HCT116 (cell line): ENCODE results near the gene GNAS. TPM values are rescaled to one million over a fixed set of nuclear protein-coding genes. Genes with fewer than 3 reads are reported as not detected.

ENCODE experiments used
- ATAC-seq: fragments of 200-7000 bp; cut with Tn5 transposase; 2 replicates; pipeline ENCODE4 v1.9.1; 2020; ENCODE audit warnings: mild to moderate bottlenecking, moderate library complexity
- BruUV-seq: library from RNA; stranded (reverse); fragments of 400-500 nt; replicated peaks from 2 replicates; lab custom pipeline; 2021; lab: Mats Ljungman, UMichigan
- CTCF ChIA-PET: fragments of 300-600 bp; sonication (Branson Sonifier 250); formaldehyde crosslinking; loops from one replicate; lab custom pipeline; 2021; ENCODE audit warnings: antibody characterized with exemption; lab: Charles Lee
- POLR2A ChIA-PET: fragments of 300-600, 350-600 bp; sonication (Branson Sonifier 250); formaldehyde crosslinking; loops from one replicate; lab custom pipeline; 2021; ENCODE audit warnings: antibody characterized with exemption; lab: Charles Lee
- RAD21 ChIA-PET, 2 experiments: fragments of 300-600 bp; sonication (Branson Sonifier 250); formaldehyde crosslinking; loops; one replicate each; lab custom pipeline; 2023; ENCODE audit warnings: low total read pairs in 2 of 2; ENCODE audit not compliant: uncharacterized antibody in 2 of 2, unreplicated experiment in 2 of 2, low non-redundant PET in 1 of 2; lab: Charles Lee
- DNase-seq: peaks from one replicate; pipeline ENCODE4 v3.0.0-alpha.2; 2010; ENCODE audit warnings: low read depth, low spot score
- H2AFZ ChIP-seq: fragments of 200-600 bp; shearing (Covaris generic), sonication (generic); 2 replicates; pipeline ENCODE4 v1.6.1; 2017; ENCODE audit warnings: low read depth, mixed run types, mixed read lengths, antibody characterized with exemption, low read length; ENCODE audit not compliant: poor library complexity, severe bottlenecking
- H3K27ac ChIP-seq: 2 replicates; pipeline ENCODE4 v1.5.1; 2012; ENCODE audit warnings: low read depth, low read length
- H3K27me3 ChIP-seq: fragments of 200-600 bp; sonication (generic); 2 replicates; pipeline ENCODE4 v1.6.1; 2016; ENCODE audit warnings: mixed run types, low read length, mixed read lengths; ENCODE audit not compliant: insufficient read depth
- H3K36me3 ChIP-seq, 2 experiments: fragments of 200-500 bp in 1 of 2; fragments of 200-600 bp in 1 of 2; sonication (Bioruptor generic) in 1 of 2; sonication (generic) in 1 of 2; 2 replicates each; pipeline versions ENCODE4 v1.5.1 to v1.6.1; 2014 to 2016; ENCODE audit warnings: low read length in 2 of 2, inconsistent platforms in 1 of 2, mixed read lengths in 1 of 2, mixed run types in 1 of 2; ENCODE audit not compliant: insufficient read depth in 2 of 2, control insufficient read depth in 1 of 2
- H3K4me1 ChIP-seq, 2 experiments: fragments of 200-600 bp in 1 of 2; sonication (generic) in 1 of 2; 2 replicates each; pipeline versions ENCODE4 v1.5.1 to v1.6.1; 2012 to 2017; ENCODE audit warnings: low read length in 2 of 2, inconsistent platforms in 1 of 2, mild to moderate bottlenecking in 1 of 2, mixed read lengths in 1 of 2, mixed run types in 1 of 2, moderate library complexity in 1 of 2; ENCODE audit not compliant: insufficient read depth in 2 of 2, control insufficient read depth in 1 of 2
- H3K4me2 ChIP-seq: fragments of 200-600 bp; sonication (generic); 2 replicates; pipeline ENCODE4 v1.6.1; 2017; ENCODE audit warnings: mixed run types, low read length, mixed read lengths
- H3K4me3 ChIP-seq, 2 experiments: fragments of 200-600 bp in 1 of 2; sonication (generic) in 1 of 2; replicated peaks in 1 of 2; 2 replicates each; pipeline ENCODE4 v1.5.1; 2011 to 2016; ENCODE audit warnings: low read length in 2 of 2, control low read depth in 1 of 2, low read depth in 1 of 2, mild to moderate bottlenecking in 1 of 2, mixed read lengths in 1 of 2, mixed run types in 1 of 2
- H3K79me2 ChIP-seq: fragments of 200-600 bp; sonication (generic); 2 replicates; pipeline ENCODE4 v1.6.1; 2017; ENCODE audit warnings: mild to moderate bottlenecking, mixed run types, low read length, moderate library complexity, mixed read lengths; ENCODE audit not compliant: insufficient read depth
- H3K9ac ChIP-seq: fragments of 200-600 bp; sonication (generic); 2 replicates; pipeline ENCODE4 v1.6.1; 2016; ENCODE audit warnings: low read length, mixed read lengths
- H3K9me2 ChIP-seq: fragments of 200-600 bp; sonication (generic), shearing (Covaris generic); 2 replicates; pipeline ENCODE4 v1.6.1; 2017; ENCODE audit warnings: mixed run types, mild to moderate bottlenecking, moderate library complexity; ENCODE audit not compliant: insufficient read depth
- H3K9me3 ChIP-seq, 2 experiments: fragments of 200-500 bp in 1 of 2; fragments of 200-600 bp in 1 of 2; sonication (Bioruptor generic) in 1 of 2; sonication (generic) in 1 of 2; 2 replicates each; pipeline ENCODE4 v1.6.1; 2014 to 2017; ENCODE audit warnings: low read length in 2 of 2, mixed read lengths in 2 of 2, inconsistent platforms in 1 of 2, low read depth in 1 of 2, mild to moderate bottlenecking in 1 of 2, mixed run types in 1 of 2, moderate library complexity in 1 of 2; ENCODE audit not compliant: control insufficient read depth in 1 of 2, insufficient read depth in 1 of 2
- H4K20me1 ChIP-seq: fragments of 200-600 bp; sonication (generic), shearing (Covaris generic); 2 replicates; pipeline ENCODE4 v1.6.1; 2017; ENCODE audit warnings: mixed run types, mild to moderate bottlenecking, moderate library complexity; ENCODE audit not compliant: insufficient read depth
- CBX3 ChIP-seq: IDR thresholded peaks from 2 replicates; pipeline ENCODE4 v1.6.1; 2012; ENCODE audit warnings: low read depth
- CEBPB ChIP-seq: IDR thresholded peaks from 2 replicates; pipeline ENCODE4 v1.6.1; 2012; ENCODE audit warnings: low read depth
- EGR1 ChIP-seq: IDR thresholded peaks from 2 replicates; pipeline ENCODE4 v1.6.1; 2012; ENCODE audit warnings: low read depth
- EZH2 ChIP-seq: fragments of 200-600 bp; sonication (generic); IDR thresholded peaks from 2 replicates; pipeline ENCODE4 v1.6.1; 2017; ENCODE audit warnings: antibody characterized with exemption, mixed run types
- FOSL1 ChIP-seq: IDR thresholded peaks from 2 replicates; pipeline ENCODE4 v1.6.1; 2012; ENCODE audit warnings: low read depth
- SIN3A ChIP-seq: IDR thresholded peaks from 2 replicates; pipeline ENCODE4 v1.6.1; 2012; ENCODE audit warnings: low read depth
- SRF ChIP-seq: IDR thresholded peaks from 2 replicates; pipeline ENCODE4 v1.6.1; 2012; ENCODE audit warnings: low read depth
- ZFX ChIP-seq: fragments of 450-650 bp; IDR thresholded peaks from 2 replicates; pipeline ENCODE4 v1.6.1; 2017
- ZNF274 ChIP-seq: fragments of 200-500 bp; sonication (Bioruptor generic); IDR thresholded peaks from 2 replicates; pipeline ENCODE4 v1.6.1; 2014; ENCODE audit warnings: mild to moderate bottlenecking, low read depth, low read length, inconsistent platforms
- intact Hi-C: fragments of 100-400 bp; cut with micrococcal nuclease; formaldehyde crosslinking; loops from 2 replicates; pipeline ENCODE4 v1.10.0; 2022
- total RNA-seq: library from RNA; stranded (reverse); gene quantifications from one replicate; pipeline ENCODE4 v1.2.1, GENCODE V29; 2021; ENCODE audit not compliant: unreplicated experiment
- TF ChIP-seq, protein P1 (sequence below): IDR thresholded peaks from 2 replicates; pipeline ENCODE4 v1.6.1; 2012
- TF ChIP-seq, protein P2 (sequence below): IDR thresholded peaks from 2 replicates; pipeline ENCODE4 v1.6.1; 2012; ENCODE audit warnings: low read depth

The GNAS gene
- total RNA-seq, 1 experiment from 2014 or later, result 699 TPM

DNA sequence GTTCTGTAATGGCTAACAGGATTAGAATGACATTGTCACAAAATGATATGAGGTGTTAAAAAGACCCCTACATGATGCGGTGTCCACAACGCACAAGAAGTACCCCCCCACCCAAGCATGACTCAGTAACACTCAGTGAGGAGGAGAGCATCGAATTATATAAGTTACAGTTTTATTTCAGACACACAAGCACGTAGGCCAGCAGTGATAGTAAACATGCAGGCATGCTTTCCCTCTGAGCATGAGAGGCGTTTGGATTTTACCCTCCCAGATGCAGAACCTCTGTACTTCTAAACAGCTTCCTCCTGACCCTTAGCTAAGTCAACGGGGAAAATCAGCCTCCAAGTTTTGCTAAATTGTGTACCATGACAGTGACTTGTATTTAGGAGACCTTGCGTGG lies 23.9 kb downstream of the GNAS start:
- Histone ChIP-seq H3K9ac (no peak overlapping the region), H4K20me1 (no peaks in the 10 kb centered on the region), H3K27me3 (no peaks in the 10 kb centered on the region), H3K9me2 (no peaks in the 10 kb centered on the region), H2AFZ (no peak overlapping the region), H3K27ac (no peak overlapping the region), H3K4me3 (no peak overlapping the region), H3K79me2 (no peaks in the 10 kb centered on the region), H3K4me1 (no peaks in the 10 kb centered on the region), H3K36me3 (no peaks in the 10 kb centered on the region), H3K9me3 (no peaks in the 10 kb centered on the region), H3K4me2 (no peak overlapping the region)
- CTCF ChIA-PET, result interaction anchor here (0.7 kb wide), 1 partner anchor 10 kb away, joined by 4 read pairs; no protein-coding TSS in a partner anchor
- intact Hi-C loops, result no loop called here
- no peak for ATAC-seq
- BruUV-seq, result no TSS peak
- RAD21 ChIA-PET, result no interaction called here
- POLR2A ChIA-PET, result no interaction called here
- no peak for DNase-seq
- TF ChIP-seq EGR1 (no peak), SIN3A (no peak), EZH2 (no peak), CBX3 (no peak), ZFX (no peak), ZNF274 (no peak), FOSL1 (no peak), CEBPB (no peak), SRF (no peak)
- TF ChIP-seq, protein P1, sequence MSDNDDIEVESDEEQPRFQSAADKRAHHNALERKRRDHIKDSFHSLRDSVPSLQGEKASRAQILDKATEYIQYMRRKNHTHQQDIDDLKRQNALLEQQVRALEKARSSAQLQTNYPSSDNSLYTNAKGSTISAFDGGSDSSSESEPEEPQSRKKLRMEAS, result no peak
- TF ChIP-seq, protein P2, sequence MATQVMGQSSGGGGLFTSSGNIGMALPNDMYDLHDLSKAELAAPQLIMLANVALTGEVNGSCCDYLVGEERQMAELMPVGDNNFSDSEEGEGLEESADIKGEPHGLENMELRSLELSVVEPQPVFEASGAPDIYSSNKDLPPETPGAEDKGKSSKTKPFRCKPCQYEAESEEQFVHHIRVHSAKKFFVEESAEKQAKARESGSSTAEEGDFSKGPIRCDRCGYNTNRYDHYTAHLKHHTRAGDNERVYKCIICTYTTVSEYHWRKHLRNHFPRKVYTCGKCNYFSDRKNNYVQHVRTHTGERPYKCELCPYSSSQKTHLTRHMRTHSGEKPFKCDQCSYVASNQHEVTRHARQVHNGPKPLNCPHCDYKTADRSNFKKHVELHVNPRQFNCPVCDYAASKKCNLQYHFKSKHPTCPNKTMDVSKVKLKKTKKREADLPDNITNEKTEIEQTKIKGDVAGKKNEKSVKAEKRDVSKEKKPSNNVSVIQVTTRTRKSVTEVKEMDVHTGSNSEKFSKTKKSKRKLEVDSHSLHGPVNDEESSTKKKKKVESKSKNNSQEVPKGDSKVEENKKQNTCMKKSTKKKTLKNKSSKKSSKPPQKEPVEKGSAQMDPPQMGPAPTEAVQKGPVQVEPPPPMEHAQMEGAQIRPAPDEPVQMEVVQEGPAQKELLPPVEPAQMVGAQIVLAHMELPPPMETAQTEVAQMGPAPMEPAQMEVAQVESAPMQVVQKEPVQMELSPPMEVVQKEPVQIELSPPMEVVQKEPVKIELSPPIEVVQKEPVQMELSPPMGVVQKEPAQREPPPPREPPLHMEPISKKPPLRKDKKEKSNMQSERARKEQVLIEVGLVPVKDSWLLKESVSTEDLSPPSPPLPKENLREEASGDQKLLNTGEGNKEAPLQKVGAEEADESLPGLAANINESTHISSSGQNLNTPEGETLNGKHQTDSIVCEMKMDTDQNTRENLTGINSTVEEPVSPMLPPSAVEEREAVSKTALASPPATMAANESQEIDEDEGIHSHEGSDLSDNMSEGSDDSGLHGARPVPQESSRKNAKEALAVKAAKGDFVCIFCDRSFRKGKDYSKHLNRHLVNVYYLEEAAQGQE, result no peak
